Left lobe of liver (tissue), 2 donors: ENCODE data around the gene FBL. TPM values are rescaled to one million over a fixed set of nuclear protein-coding genes. Genes with fewer than 3 reads are reported as not detected.
"Not testable (repeated sequence)": the region's sequence is repeated elsewhere in the genome, so short reads cannot be mapped to it uniquely, and the experiment has no call there.

Source experiments
- ATAC-seq: fragments of 200-7000 bp; cut with Tn5 transposase; one replicate; pipeline ENCODE4 v1.9.1; 2020; ENCODE audit warnings: mild to moderate bottlenecking, moderate library complexity
- DNase-seq: peaks from one replicate; pipeline ENCODE4 v3.0.0-alpha.2; 2020; ENCODE audit warnings: low spot score
- total RNA-seq: library from RNA; stranded (reverse); gene quantifications from one replicate; pipeline ENCODE4 v1.2.1, GENCODE V29; 2021
- donor health status: DM: no; HTN: no; CAD: no; lungs with moderate emphysema.
- donor health status: DM: no; HTN: yes; CAD: no.

FBL gene
- 43.0 TPM for total RNA-seq

DNA sequence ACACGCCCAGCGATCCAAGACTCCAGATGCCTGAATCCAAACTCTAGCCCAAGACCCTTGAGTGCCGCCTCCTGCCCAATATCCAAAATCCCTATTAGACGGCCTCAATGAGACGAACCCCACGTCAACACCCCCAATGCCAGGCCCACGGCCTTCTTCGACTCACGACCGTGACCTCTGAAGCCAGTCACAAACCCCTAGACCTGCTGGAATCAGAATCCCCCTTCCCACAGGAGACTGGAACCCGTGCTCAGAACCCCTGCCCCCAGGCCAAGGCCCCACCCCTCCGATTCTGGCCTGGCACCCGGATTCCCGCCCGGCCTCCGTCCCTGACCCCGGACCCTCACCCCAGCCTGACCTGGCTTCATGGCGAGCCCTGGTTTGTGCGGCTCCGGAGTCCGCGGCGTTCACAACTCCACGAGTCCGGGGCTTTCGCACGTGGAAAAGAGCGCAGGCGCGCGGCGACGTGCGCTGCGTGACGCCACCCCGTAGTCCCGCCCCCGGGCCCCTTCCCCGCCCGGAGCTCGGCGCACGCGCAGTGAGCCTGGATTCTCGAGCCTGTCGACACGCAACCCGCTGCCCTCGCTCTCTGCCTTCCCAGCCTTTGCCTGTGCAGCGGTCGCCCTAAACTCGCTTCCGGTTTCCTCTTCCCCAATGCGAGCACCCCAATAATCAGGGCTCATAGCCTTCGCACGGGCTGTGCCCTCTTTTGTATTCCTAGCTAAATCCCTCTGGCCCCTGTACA lies at the start of gene FBL:
Gene FBL, minus strand, starts transcription at position 447 of the 745 bp plus-strand sequence. Its CDS starts 79 bp downstream, at position 368.
- ATAC-seq (peak; percentile 93), DNase-seq (peak; percentile 97)

- DNase-seq, ATAC-seq: not testable (repeated sequence)
Measured at GRCh38 chr19:39895096-39895495, 48.9 kb upstream of the FBL start.

DNA sequence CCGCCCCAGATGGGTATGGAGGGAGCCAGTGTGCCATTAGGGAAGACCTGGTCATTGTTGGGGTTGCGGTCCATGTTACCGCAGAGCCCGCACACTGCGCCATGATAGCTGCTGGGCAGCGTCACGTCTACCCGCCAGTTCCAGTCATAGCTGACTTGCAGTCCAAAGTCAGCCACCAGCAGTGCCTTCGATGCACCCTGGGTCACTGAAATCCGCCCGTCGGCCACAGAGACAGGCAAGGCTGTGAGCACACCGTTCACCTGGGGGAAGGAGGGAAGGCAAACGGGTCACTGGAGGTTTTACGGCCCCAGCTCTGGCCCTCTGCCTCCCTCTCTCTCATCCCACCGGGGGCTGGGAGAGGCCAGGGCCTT lies 48.0 kb upstream of the FBL start:
- DNase-seq, ATAC-seq: not testable (repeated sequence)

- not testable (repeated sequence) for ATAC-seq, DNase-seq
Measured at GRCh38 chr19:39893366-39894235, 47.4 kb upstream of the FBL start.

DNA sequence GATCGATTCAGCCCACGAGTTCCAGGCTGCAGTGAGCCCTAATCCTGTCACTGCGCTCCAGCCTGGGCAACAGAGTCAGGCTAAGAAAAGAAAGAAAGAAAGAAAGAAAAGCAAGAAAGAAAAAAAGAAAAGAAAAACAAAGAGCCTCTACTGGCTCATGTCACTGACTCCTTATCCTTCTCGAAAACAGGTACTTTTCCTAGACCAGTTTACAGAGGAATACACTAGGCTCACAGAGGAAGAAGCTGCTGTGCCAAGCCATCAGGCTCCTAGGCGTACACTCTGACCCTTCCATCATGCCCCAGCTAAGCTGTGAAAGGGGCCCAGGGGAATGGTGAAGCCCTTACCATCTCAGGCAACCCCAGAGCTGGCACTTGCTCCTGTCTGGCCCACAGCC lies 46.3 kb upstream of the FBL start:
- not testable (repeated sequence) for DNase-seq, ATAC-seq

GRCh38 chr19:39891660-39892505 lies 45.7 kb upstream of the FBL start:
- not testable (repeated sequence) for DNase-seq, ATAC-seq

GRCh38 chr19:39890755-39891551 lies 44.8 kb upstream of the FBL start:
- no peak for DNase-seq
- no peak for ATAC-seq

DNA sequence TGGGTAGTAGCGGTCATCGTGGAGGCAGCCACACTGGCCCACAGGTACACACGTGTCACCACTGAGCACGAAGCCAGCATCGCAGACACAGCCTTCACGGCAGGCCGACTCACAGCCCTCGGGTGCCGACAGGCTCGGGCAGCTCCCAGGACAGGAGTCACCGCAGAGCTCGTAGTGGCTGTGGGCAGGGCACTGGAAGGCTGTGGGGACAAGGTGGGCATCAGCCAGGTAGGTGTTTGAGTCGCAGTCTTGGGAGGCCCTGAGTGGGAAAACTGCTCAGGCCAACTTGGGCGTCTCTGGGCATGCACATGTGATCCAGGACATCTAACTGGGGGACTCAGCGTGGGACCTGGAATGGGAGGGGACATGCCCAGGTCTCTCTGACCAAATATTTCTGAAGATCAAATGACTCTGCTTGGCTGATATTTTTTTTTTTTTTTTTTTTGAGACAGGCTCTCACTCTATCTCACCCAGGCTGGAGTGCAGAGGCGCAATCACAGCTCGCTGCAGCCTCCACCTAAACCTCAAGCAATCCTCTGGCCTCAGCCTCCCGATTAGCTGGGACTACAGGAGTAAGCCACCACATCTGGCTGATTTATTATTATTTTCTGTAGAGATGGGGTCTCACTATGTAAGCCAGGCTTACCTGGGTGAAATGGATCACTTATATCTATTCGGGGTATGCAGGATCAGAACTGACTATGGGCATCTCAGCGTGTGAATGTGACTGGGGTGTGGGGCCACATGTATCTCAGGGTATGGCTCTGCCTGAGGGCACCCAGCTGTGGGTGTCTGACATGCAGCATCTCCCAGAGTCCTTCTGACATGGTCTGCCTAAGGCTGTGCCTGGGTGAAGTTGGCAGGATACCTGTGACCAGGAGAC lies 43.9 kb upstream of the FBL start:
- ATAC-seq, DNase-seq: not testable (repeated sequence)

GRCh38 chr19:39887456-39887951 lies 41.3 kb upstream of the FBL start:
- not testable (repeated sequence) for DNase-seq
- ATAC-seq: peak; percentile 83

GRCh38 chr19:39885821-39886554 lies 39.8 kb upstream of the FBL start:
- not testable (repeated sequence) for DNase-seq

DNA sequence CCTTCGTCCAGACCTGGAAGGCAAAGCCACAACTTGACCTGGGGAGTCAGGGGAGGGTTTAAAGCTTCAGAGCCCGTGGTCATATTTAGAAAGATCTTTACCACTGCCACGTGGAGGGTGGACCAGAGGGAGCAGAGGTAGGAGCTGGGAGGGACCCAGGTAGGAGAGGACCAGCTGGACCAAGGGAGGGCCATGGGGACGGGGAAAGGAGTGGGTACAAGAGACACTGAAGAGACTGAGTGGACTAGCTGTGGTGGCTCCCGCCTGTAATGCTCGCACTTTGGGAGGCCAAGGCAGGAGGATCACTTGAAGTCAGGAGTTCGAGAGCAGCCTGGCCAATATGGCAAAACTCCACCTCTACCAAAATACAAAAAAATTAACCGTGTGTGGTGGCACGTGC lies 38.5 kb upstream of the FBL start:
- not testable (repeated sequence) for ATAC-seq, DNase-seq

More at GRCh38 chr19:39885821-39886554, 39.8 kb upstream of the FBL start:
- ATAC-seq: not testable (repeated sequence)

DNA sequence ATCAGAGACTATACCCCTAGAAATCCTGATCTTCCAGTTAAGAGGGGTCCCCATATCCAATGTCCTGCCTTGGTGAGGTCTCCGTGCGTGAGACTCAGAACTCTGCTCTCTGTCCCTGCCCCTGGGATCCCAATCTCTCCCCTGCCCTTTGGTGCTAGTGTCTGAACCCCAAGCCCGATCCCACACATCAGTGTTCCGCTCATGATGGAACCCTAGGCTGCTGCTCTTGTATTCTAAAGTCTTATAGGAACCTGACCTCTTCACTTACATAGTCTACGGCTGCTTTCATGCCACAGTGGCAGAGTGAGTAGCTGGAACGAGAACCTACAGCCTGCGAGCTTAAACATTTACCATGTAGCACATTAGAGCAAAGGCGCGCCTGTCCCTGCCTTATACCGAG lies 36.5 kb upstream of the FBL start:
- not testable (repeated sequence) for DNase-seq

DNA sequence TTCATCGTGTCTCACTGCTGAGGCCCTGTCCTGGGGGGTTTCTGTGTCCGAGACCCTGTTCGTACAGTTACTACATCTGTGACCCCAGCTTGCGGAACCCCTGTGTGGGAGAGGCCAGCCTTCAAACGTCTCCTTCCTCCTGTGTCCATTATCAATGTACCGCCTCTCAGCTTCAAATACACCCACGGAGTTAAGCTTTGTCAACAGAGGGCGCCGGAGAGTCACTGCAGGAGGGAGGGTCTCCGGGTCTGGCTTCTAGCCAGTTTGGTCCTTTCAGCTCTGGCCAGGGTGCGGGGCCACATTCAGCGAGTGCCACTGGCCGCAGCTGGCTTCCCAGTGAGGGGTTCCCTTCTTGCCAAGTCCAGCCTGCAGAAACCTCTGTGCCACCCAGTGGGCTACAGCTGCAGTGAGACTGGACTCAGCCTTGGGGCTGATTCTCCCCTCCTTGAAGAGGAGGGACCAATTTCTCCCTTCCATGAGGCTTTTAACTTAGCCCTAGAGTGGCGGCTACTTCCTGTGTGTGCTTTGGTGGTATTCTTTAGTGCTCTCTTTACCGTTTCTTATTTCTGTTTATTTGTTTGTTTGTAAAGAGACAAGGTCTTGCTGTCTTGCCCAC lies 35.4 kb upstream of the FBL start:
- peak; percentile 82 for ATAC-seq
- DNase-seq: not testable (repeated sequence)

More for the DNA sequence above, 36.5 kb upstream of the FBL start:
- ATAC-seq: not testable (repeated sequence)

GRCh38 chr19:39880241-39880640 lies 34.1 kb upstream of the FBL start:
- DNase-seq: not testable (repeated sequence)

GRCh38 chr19:39879796-39880195 lies 33.6 kb upstream of the FBL start:
- not testable (repeated sequence) for ATAC-seq, DNase-seq

More at GRCh38 chr19:39880241-39880640, 34.1 kb upstream of the FBL start:
- ATAC-seq: not testable (repeated sequence)

DNA sequence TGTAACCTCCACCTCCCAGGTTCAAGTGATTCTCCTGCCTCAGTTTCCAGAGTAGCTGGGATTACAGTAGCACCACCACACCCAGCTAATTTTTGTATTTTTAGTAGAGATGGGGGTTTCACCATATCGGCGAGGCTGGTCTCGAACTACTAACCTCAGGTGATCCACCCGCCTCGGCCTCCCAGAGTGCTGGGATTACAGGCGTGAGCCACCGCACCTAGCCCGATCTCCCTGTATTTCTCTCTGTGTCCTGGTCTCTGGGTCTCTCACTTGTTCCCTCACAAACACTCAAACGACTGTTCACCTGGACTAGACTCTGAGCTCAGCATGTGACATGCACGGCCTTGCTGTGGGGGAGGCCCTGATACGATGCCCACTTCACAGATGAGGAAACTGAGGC lies 32.7 kb upstream of the FBL start:
- DNase-seq, ATAC-seq: not testable (repeated sequence)

GRCh38 chr19:39878398-39878797 lies 32.2 kb upstream of the FBL start:
- DNase-seq (no peak), ATAC-seq (no peak)
